PC-3 (cell line): ENCODE measurements around the gene PHPT1. TPM values are rescaled to one million over a fixed set of nuclear protein-coding genes. Genes with fewer than 3 reads are reported as not detected.

Experiments used
- ATAC-seq: fragments of 200-7000 bp; cut with Tn5 transposase; 2 replicates; pipeline ENCODE4 v1.9.1; 2020; ENCODE audit warnings: mild to moderate bottlenecking, moderate library complexity
- BruUV-seq: library from RNA; stranded (reverse); fragments of 400-500 nt; replicated peaks from 2 replicates; lab custom pipeline; 2021; lab: Mats Ljungman, UMichigan
- CTCF ChIA-PET: fragments of 300-600 bp; sonication (Branson Sonifier 250); formaldehyde crosslinking; loops from one replicate; lab custom pipeline; 2022; ENCODE audit warnings: antibody characterized with exemption; lab: Charles Lee
- POLR2A ChIA-PET: fragments of 300-600 bp; sonication (Branson Sonifier 250); formaldehyde crosslinking; loops from one replicate; lab custom pipeline; 2022; ENCODE audit warnings: antibody characterized with exemption; ENCODE audit not compliant: unreplicated experiment; lab: Charles Lee
- DNase-seq: peaks from one replicate; pipeline ENCODE4 v3.0.0-alpha.2; 2015
- H2AFZ ChIP-seq: fragments of 300-600 bp; sonication (generic); 2 replicates; pipeline ENCODE4 v1.6.0; 2016; ENCODE audit warnings: antibody characterized with exemption, low read length
- H3F3A ChIP-seq: fragments of 300-600 bp; sonication (generic); one replicate; pipeline ENCODE4 v1.6.0; 2017; ENCODE audit warnings: antibody characterized with exemption, low read length, control low read depth, mild to moderate bottlenecking; ENCODE audit not compliant: unreplicated experiment
- H3K27ac ChIP-seq: fragments of 300-600 bp; sonication (generic); 2 replicates; pipeline ENCODE4 v1.5.1; 2016; ENCODE audit warnings: mild to moderate bottlenecking, low read length
- H3K27me3 ChIP-seq: fragments of 300-600 bp; sonication (generic); 2 replicates; pipeline ENCODE4 v1.6.1; 2016; ENCODE audit warnings: low read length, mixed read lengths
- H3K36me3 ChIP-seq: fragments of 300-600 bp; sonication (generic); 2 replicates; pipeline ENCODE4 v1.6.1; 2016; ENCODE audit warnings: low read depth, mixed run types, low read length, mixed read lengths
- H3K4me1 ChIP-seq: fragments of 300-600 bp; sonication (generic); 2 replicates; pipeline ENCODE4 v1.5.1; 2016; ENCODE audit warnings: low read length; ENCODE audit not compliant: insufficient read depth
- H3K4me2 ChIP-seq: fragments of 300-600 bp; sonication (generic); 2 replicates; pipeline ENCODE4 v1.6.0; 2016; ENCODE audit warnings: low read length
- H3K4me3 ChIP-seq: fragments of 300-600 bp; sonication (generic); 2 replicates; pipeline ENCODE4 v1.5.1; 2016; ENCODE audit warnings: mild to moderate bottlenecking, low read length, mixed read lengths
- H3K79me2 ChIP-seq: fragments of 300-600 bp; sonication (generic); 2 replicates; pipeline ENCODE4 v1.6.1; 2017; ENCODE audit warnings: low read length, mixed read lengths
- H3K9ac ChIP-seq: fragments of 300-600 bp; sonication (generic); 2 replicates; pipeline ENCODE4 v1.6.0; 2016; ENCODE audit warnings: mild to moderate bottlenecking, low read length
- H3K9me2 ChIP-seq: fragments of 300-600 bp; sonication (generic); replicated peaks from 2 replicates; pipeline ENCODE4 v1.6.1; 2016; ENCODE audit warnings: mixed run types, low read length, mixed read lengths
- H3K9me3 ChIP-seq: fragments of 300-600 bp; sonication (generic); 2 replicates; pipeline ENCODE4 v1.6.1; 2016; ENCODE audit warnings: low read length, mixed read lengths
- H4K20me1 ChIP-seq: fragments of 300-600 bp; sonication (generic); 2 replicates; pipeline ENCODE4 v1.6.1; 2016; ENCODE audit warnings: low read length, mixed read lengths
- EZH2 ChIP-seq: fragments of 300-600 bp; sonication (generic); IDR thresholded peaks from one replicate; pipeline ENCODE4 v1.6.1; 2017; ENCODE audit warnings: antibody characterized with exemption, mild to moderate bottlenecking, low read length; ENCODE audit not compliant: unreplicated experiment
- EZH2phosphoT487 ChIP-seq: fragments of 300-600 bp; sonication (generic); IDR thresholded peaks from 2 replicates; pipeline ENCODE4 v1.6.1; 2018; ENCODE audit warnings: mild to moderate bottlenecking, antibody characterized with exemption, low read length, borderline replicate concordance
- intact Hi-C: fragments of 100-400 bp; cut with micrococcal nuclease; formaldehyde crosslinking; loops from 2 replicates; pipeline ENCODE4 v1.9.0; 2023
- total RNA-seq: library from RNA; depleted of rRNA; stranded (reverse); fragments of >200 nt; gene quantifications from 2 replicates; pipeline ENCODE4 v1.2.3, GENCODE V29; 2014
- TF ChIP-seq, protein P1 (sequence below): fragments of 300-600 bp; sonication (generic); conservative IDR thresholded peaks from 2 replicates; pipeline ENCODE4 v1.5.1; 2017; ENCODE audit warnings: antibody characterized with exemption, low read depth, mild to moderate bottlenecking, low read length

PHPT1 gene
- total RNA-seq, 1 experiment from 2014 or later, result 111 TPM

DNA sequence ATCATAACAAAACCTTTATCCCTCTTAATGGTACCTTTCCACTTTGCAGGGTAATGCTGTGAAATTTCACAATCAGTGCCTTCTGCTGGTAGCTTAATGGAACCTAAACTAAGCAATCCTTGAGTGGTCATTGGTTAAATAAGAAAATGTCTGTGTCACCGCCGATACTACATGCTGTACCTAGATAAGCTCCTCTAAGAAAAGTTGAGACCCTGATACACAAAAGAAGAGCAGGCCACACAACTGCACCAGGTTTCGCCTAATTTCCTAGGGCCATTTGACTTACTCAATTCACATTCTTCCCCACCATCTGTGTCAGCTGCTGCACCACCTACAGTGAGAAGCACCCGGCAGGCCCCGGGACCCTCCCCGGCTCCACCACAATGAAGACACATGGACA lies 25.9 kb downstream of the PHPT1 start:
- Histone ChIP-seq H3K27ac (no peak overlapping the region), H3K4me3 (no peak overlapping the region), H3K9me3 (0 out of 2 replicates have a peak, but pooled peaks cover 3% of the 10 kb centered on the region), H3K79me2 (no peaks in the 10 kb centered on the region), H3K4me2 (no peak overlapping the region), H3K27me3 (no peaks in the 10 kb centered on the region), H3K9ac (no peak overlapping the region), H3K4me1 (no peaks in the 10 kb centered on the region), H2AFZ (no peak overlapping the region), H3K36me3 (no peaks in the 10 kb centered on the region), H3K9me2 (no peaks in the 10 kb centered on the region), H3F3A (no peaks in the 10 kb centered on the region), H4K20me1 (no peaks in the 10 kb centered on the region)
- intact Hi-C loops, result no loop called here
- POLR2A ChIA-PET, result no interaction called here
- no TSS peak for BruUV-seq
- TF ChIP-seq EZH2phosphoT487 (no peak), EZH2 (no peak)
- TF ChIP-seq, protein P1, sequence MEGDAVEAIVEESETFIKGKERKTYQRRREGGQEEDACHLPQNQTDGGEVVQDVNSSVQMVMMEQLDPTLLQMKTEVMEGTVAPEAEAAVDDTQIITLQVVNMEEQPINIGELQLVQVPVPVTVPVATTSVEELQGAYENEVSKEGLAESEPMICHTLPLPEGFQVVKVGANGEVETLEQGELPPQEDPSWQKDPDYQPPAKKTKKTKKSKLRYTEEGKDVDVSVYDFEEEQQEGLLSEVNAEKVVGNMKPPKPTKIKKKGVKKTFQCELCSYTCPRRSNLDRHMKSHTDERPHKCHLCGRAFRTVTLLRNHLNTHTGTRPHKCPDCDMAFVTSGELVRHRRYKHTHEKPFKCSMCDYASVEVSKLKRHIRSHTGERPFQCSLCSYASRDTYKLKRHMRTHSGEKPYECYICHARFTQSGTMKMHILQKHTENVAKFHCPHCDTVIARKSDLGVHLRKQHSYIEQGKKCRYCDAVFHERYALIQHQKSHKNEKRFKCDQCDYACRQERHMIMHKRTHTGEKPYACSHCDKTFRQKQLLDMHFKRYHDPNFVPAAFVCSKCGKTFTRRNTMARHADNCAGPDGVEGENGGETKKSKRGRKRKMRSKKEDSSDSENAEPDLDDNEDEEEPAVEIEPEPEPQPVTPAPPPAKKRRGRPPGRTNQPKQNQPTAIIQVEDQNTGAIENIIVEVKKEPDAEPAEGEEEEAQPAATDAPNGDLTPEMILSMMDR, result no peak
- DNase-seq, result no peak
- CTCF ChIA-PET, result no interaction called here
- no peak for ATAC-seq

- H3K9ac ChIP-seq, result no peak overlapping the region
- H3K4me3 ChIP-seq, result no peak overlapping the region
- no peaks in the 10 kb centered on the region for H3K4me1 ChIP-seq
- 0 out of 2 replicates have a peak, but pooled peaks cover 3% of the 10 kb centered on the region for H3K9me3 ChIP-seq
- no peaks in the 10 kb centered on the region for H3F3A ChIP-seq
- no peak overlapping the region for H2AFZ ChIP-seq
- no peaks in the 10 kb centered on the region for H3K79me2 ChIP-seq
- no TSS peak for BruUV-seq
- intact Hi-C loops, result no loop called here
- no peaks in the 10 kb centered on the region for H3K36me3 ChIP-seq
- DNase-seq (no peak), ATAC-seq (no peak)
- H3K4me2 ChIP-seq, result no peak overlapping the region
- no peaks in the 10 kb centered on the region for H4K20me1 ChIP-seq
- H3K27me3 ChIP-seq, result no peaks in the 10 kb centered on the region
- CTCF ChIA-PET, result no interaction called here
- H3K9me2 ChIP-seq, result no peaks in the 10 kb centered on the region
- POLR2A ChIA-PET, result no interaction called here
- H3K27ac ChIP-seq, result no peak overlapping the region
- TF ChIP-seq EZH2phosphoT487 (no peak), EZH2 (no peak)
- TF ChIP-seq, protein P1, result no peak
Observed at GRCh38 chr9:136876476-136876875, 27.3 kb downstream of the PHPT1 start.

DNA sequence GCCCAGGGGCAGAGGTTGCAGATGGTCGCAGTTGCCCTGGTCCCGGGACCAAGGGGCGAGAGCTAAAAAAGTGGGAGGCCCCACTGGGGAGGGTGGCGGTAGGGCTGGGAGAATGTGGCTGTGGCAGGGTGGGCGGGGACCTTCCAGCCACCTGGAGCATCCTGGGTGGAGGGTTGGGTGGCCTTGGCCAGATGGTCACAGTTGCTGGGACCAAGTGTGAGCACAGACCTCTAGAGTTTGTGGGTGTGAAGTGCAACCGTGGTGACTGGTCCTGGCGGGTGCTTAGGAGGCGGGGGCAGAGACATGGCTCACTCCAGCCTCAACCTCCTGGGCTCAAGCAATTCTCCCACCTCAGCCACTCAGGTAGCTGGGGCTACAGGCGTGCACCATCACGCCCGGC lies 31.4 kb downstream of the PHPT1 start:
- no peaks in the 10 kb centered on the region for H3K9me2 ChIP-seq
- no peak for ATAC-seq
- H4K20me1 ChIP-seq, result no peaks in the 10 kb centered on the region
- TF ChIP-seq EZH2 (no peak), EZH2phosphoT487 (no peak)
- TF ChIP-seq, protein P1, result no peak
- BruUV-seq, result no TSS peak
- ChIA-PET POLR2A (no interaction called here), CTCF (no interaction called here)
- H3K4me1 ChIP-seq, result peaks cover 10% of the 10 kb centered on the region; the same call in 1 of the 2 replicates
- H3K27ac ChIP-seq, result no peak overlapping the region
- no peaks in the 10 kb centered on the region for H3K9me3 ChIP-seq
- H3F3A ChIP-seq, result no peaks in the 10 kb centered on the region
- no peaks in the 10 kb centered on the region for H3K27me3 ChIP-seq
- H3K4me3 ChIP-seq, result no peak overlapping the region
- no peak overlapping the region for H3K4me2 ChIP-seq
- intact Hi-C loops, result no loop called here
- DNase-seq, result no peak
- H3K9ac ChIP-seq, result no peak overlapping the region
- 0 out of 2 replicates have a peak, but pooled peaks cover 4% of the 10 kb centered on the region for H3K79me2 ChIP-seq
- H3K36me3 ChIP-seq, result no peaks in the 10 kb centered on the region
- no peak overlapping the region for H2AFZ ChIP-seq
